Osteoblast (primary cell): Measurements from ENCODE around the gene PAM. TPM values are rescaled to one million over a fixed set of nuclear protein-coding genes. Genes with fewer than 3 reads are reported as not detected.

ENCODE experiments used
- DNase-seq: peaks from one replicate; pipeline ENCODE4 v3.0.0; 2011; ENCODE audit warnings: low spot score, mixed read lengths; ENCODE audit not compliant: insufficient read length; ENCODE audit errors: missing footprints
- H2AFZ ChIP-seq: 2 replicates; pipeline ENCODE4 v1.6.0; 2011; ENCODE audit warnings: mild to moderate bottlenecking, low read length
- H3K27ac ChIP-seq: 2 replicates; pipeline ENCODE4 v1.5.1; 2011; ENCODE audit warnings: mild to moderate bottlenecking, low read depth, low read length, moderate library complexity
- H3K27me3 ChIP-seq: 2 replicates; pipeline ENCODE4 v1.6.0; 2012; ENCODE audit warnings: mild to moderate bottlenecking, control low read depth, inconsistent platforms, low read length, moderate library complexity; ENCODE audit not compliant: insufficient read depth
- H3K36me3 ChIP-seq: 2 replicates; pipeline ENCODE4 v1.5.1; 2011; ENCODE audit warnings: mild to moderate bottlenecking, low read length, control low read depth, moderate library complexity; ENCODE audit not compliant: insufficient read depth
- H3K4me1 ChIP-seq: 2 replicates; pipeline ENCODE4 v1.5.1; 2011; ENCODE audit warnings: mild to moderate bottlenecking, low read length, control low read depth, moderate library complexity; ENCODE audit not compliant: insufficient read depth
- H3K4me2 ChIP-seq: 2 replicates; pipeline ENCODE4 v1.6.0; 2011; ENCODE audit warnings: mild to moderate bottlenecking, low read length; ENCODE audit not compliant: insufficient read depth
- H3K4me3 ChIP-seq: fragments of 200-600 bp; sonication (generic); 3 replicates; pipeline ENCODE4 v1.5.1; 2012; ENCODE audit warnings: mild to moderate bottlenecking, low read length, inconsistent platforms; ENCODE audit not compliant: insufficient read depth
- H3K79me2 ChIP-seq: 2 replicates; pipeline ENCODE4 v1.6.0; 2012; ENCODE audit warnings: mild to moderate bottlenecking, low read length, control low read depth, inconsistent platforms; ENCODE audit not compliant: insufficient read depth
- H3K9me3 ChIP-seq: 2 replicates; pipeline ENCODE4 v1.5.1; 2011; ENCODE audit warnings: low read depth, low read length, control low read depth
- H4K20me1 ChIP-seq: 2 replicates; pipeline ENCODE4 v1.6.0; 2012; ENCODE audit warnings: mild to moderate bottlenecking, low read length, control low read depth; ENCODE audit not compliant: insufficient read depth
- total RNA-seq: library from RNA; depleted of rRNA; stranded (reverse); fragments of >200 nt; gene quantifications from 2 replicates; pipeline ENCODE4 v1.2.3, GENCODE V29; 2012
- TF ChIP-seq, protein P1 (sequence below): IDR thresholded peaks from 2 replicates; pipeline ENCODE4 v1.5.1; 2011; ENCODE audit warnings: mild to moderate bottlenecking, low read depth, low read length, moderate library complexity; ENCODE audit errors: extremely low read depth

Gene PAM
- total RNA-seq, 1 donor = 248 TPM

DNA sequence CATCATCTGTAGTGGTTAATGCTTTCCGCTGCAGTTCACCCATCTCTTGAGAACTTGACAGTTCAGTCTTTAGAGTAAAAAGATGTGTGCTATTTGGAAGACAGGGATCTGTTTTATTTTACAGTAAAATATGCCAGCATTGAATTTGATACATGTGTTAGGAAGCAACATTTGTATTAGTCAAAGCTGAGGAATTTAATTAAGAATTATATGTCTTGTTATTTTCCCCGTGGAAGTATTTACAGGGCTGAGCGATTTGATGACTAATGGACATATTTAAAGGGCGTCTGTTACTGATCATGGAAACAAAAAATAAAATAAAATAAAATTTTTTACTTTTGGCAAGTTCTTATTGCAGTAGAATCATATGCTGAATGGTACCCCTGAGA, 101.3 kb downstream of the PAM start:
- Histone ChIP-seq H4K20me1 (no peaks in the 10 kb centered on the region), H2AFZ (no peak overlapping the region), H3K79me2 (no peaks in the 10 kb centered on the region), H3K4me3 (no peak overlapping the region), H3K4me2 (peak overlapping the region; percentile 47), H3K27ac (peak overlapping the region; percentile 63), H3K36me3 (no peaks in the 10 kb centered on the region), H3K27me3 (no peaks in the 10 kb centered on the region), H3K9me3 (no peaks in the 10 kb centered on the region), H3K4me1 (peaks cover 22% of the 10 kb centered on the region)
- no peak for DNase-seq
- TF ChIP-seq, protein P1, sequence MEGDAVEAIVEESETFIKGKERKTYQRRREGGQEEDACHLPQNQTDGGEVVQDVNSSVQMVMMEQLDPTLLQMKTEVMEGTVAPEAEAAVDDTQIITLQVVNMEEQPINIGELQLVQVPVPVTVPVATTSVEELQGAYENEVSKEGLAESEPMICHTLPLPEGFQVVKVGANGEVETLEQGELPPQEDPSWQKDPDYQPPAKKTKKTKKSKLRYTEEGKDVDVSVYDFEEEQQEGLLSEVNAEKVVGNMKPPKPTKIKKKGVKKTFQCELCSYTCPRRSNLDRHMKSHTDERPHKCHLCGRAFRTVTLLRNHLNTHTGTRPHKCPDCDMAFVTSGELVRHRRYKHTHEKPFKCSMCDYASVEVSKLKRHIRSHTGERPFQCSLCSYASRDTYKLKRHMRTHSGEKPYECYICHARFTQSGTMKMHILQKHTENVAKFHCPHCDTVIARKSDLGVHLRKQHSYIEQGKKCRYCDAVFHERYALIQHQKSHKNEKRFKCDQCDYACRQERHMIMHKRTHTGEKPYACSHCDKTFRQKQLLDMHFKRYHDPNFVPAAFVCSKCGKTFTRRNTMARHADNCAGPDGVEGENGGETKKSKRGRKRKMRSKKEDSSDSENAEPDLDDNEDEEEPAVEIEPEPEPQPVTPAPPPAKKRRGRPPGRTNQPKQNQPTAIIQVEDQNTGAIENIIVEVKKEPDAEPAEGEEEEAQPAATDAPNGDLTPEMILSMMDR = no peak

GRCh38 chr5:102857076-102857818, 102.1 kb downstream of the PAM start:
- DNase-seq = peak; percentile 13
- H3K4me1 ChIP-seq = peaks cover 22% of the 10 kb centered on the region
- peak overlapping the region; percentile 47 for H3K4me2 ChIP-seq
- TF ChIP-seq, protein P1 = no peak
- no peak overlapping the region for H2AFZ ChIP-seq
- no peak overlapping the region for H3K4me3 ChIP-seq
- H3K27me3 ChIP-seq = no peaks in the 10 kb centered on the region
- H3K36me3 ChIP-seq = no peaks in the 10 kb centered on the region
- no peaks in the 10 kb centered on the region for H4K20me1 ChIP-seq
- H3K79me2 ChIP-seq = no peaks in the 10 kb centered on the region
- H3K9me3 ChIP-seq = no peaks in the 10 kb centered on the region
- H3K27ac ChIP-seq = peak overlapping the region; percentile 62

GRCh38 chr5:102858221-102858620, 103.1 kb downstream of the PAM start:
- no peak overlapping the region for H3K4me3 ChIP-seq
- H3K79me2 ChIP-seq = no peaks in the 10 kb centered on the region
- no peak overlapping the region for H3K4me2 ChIP-seq
- peak overlapping the region; percentile 62 for H3K27ac ChIP-seq
- H2AFZ ChIP-seq = no peak overlapping the region
- peaks cover 22% of the 10 kb centered on the region for H3K4me1 ChIP-seq
- H4K20me1 ChIP-seq = no peaks in the 10 kb centered on the region
- H3K9me3 ChIP-seq = no peaks in the 10 kb centered on the region
- H3K36me3 ChIP-seq = no peaks in the 10 kb centered on the region
- no peaks in the 10 kb centered on the region for H3K27me3 ChIP-seq
- DNase-seq = no peak
- TF ChIP-seq, protein P1 = no peak

GRCh38 chr5:102858808-102859207, 103.7 kb downstream of the PAM start:
- Histone ChIP-seq H4K20me1 (no peaks in the 10 kb centered on the region), H3K27me3 (no peaks in the 10 kb centered on the region), H3K79me2 (no peaks in the 10 kb centered on the region), H3K4me1 (peaks cover 22% of the 10 kb centered on the region), H3K4me3 (no peak overlapping the region), H2AFZ (no peak overlapping the region), H3K4me2 (no peak overlapping the region), H3K9me3 (no peaks in the 10 kb centered on the region), H3K36me3 (no peaks in the 10 kb centered on the region), H3K27ac (peak overlapping the region; percentile 62)
- DNase-seq = no peak
- TF ChIP-seq, protein P1 = no peak
